HepG2 (cell line): ENCODE results near the gene FGF23. TPM values are rescaled to one million over a fixed set of nuclear protein-coding genes. Genes with fewer than 3 reads are reported as not detected.

Experiments
- ASH2L ChIP-seq: fragments of 300-600, 200-600 bp; sonication (generic); IDR thresholded peaks from 2 replicates; pipeline ENCODE4 v1.7.0; 2017; ENCODE audit warnings: low read depth, mild to moderate bottlenecking, moderate library complexity, mixed read lengths, low read length; ENCODE audit not compliant: insufficient read length
- REXO4 ChIP-seq: sonication (generic); formaldehyde crosslinking; IDR thresholded peaks from 2 replicates; pipeline ENCODE4 v1.8.0; 2022; ENCODE audit warnings: missing genetic modification reagents, mild to moderate bottlenecking, borderline replicate concordance
- SP140L ChIP-seq: sonication (generic); formaldehyde crosslinking; IDR thresholded peaks from 2 replicates; pipeline ENCODE4 v1.4.0; 2020; ENCODE audit warnings: missing genetic modification reagents, borderline replicate concordance
- polyA plus RNA-seq, 8 experiments: library from polyadenylated mRNA; depleted of rRNA in 3 of 8; stranded (reverse) in 7 of 8; unstranded in 1 of 8; fragments of >200 nt; fragmentation: Illumina TruSeq in 4 of 8; extraction: Trizol in 4 of 8; gene quantifications; 2 replicates each; pipeline versions ENCODE4 v1.2.1 to v1.2.3, GENCODE V29; 2011 to 2016; ENCODE audit warnings: low read depth in 4 of 8, missing spikeins in 1 of 8, mixed read lengths in 1 of 8; ENCODE audit not compliant: insufficient read depth in 1 of 8
- total RNA-seq, 5 experiments: library from RNA; depleted of rRNA; stranded (reverse); fragments of >200 nt; fragmentation: Illumina TruSeq; extraction: Trizol; gene quantifications; 2 replicates each; pipeline ENCODE4 v1.2.3, GENCODE V29; 2016; ENCODE audit warnings: low read depth in 1 of 5
- TF ChIP-seq, protein P1 (sequence below), 2 experiments: fragments of 450-650 bp in 1 of 2; sonication (generic) in 1 of 2; formaldehyde crosslinking in 1 of 2; IDR thresholded peaks; 2 replicates each; pipeline versions ENCODE4 v1.6.1 to v1.8.0; 2016 to 2022; ENCODE audit warnings: antibody characterized with exemption in 1 of 2, mild to moderate bottlenecking in 1 of 2, missing genetic modification reagents in 1 of 2

The FGF23 gene
- total and polyA plus RNA-seq, 2 of the 13 experiments (the other 11 are each of a cell fraction or from before 2014, with no cell fraction given) = not detected

DNA sequence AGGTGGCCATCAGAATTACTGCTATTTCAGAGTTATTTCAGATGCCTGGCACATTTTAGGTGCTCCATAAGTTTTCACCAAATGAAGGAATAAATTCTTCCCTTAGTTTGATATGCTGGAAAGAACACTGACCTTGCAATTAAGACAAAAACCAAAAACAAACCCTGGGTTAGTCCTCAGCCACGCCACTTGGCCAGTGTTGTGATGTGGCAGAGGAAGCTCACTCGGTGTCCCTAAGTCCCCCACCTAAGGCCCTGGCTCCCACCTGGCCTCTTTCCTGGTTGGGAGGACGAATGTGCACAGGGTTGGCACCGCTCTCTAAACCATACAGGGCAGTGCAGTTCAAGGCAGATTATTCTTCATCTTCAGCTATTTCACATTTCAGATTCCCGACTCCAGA lies 13.7 kb upstream of the FGF23 start (continued):
- TF ChIP-seq, protein P1, sequence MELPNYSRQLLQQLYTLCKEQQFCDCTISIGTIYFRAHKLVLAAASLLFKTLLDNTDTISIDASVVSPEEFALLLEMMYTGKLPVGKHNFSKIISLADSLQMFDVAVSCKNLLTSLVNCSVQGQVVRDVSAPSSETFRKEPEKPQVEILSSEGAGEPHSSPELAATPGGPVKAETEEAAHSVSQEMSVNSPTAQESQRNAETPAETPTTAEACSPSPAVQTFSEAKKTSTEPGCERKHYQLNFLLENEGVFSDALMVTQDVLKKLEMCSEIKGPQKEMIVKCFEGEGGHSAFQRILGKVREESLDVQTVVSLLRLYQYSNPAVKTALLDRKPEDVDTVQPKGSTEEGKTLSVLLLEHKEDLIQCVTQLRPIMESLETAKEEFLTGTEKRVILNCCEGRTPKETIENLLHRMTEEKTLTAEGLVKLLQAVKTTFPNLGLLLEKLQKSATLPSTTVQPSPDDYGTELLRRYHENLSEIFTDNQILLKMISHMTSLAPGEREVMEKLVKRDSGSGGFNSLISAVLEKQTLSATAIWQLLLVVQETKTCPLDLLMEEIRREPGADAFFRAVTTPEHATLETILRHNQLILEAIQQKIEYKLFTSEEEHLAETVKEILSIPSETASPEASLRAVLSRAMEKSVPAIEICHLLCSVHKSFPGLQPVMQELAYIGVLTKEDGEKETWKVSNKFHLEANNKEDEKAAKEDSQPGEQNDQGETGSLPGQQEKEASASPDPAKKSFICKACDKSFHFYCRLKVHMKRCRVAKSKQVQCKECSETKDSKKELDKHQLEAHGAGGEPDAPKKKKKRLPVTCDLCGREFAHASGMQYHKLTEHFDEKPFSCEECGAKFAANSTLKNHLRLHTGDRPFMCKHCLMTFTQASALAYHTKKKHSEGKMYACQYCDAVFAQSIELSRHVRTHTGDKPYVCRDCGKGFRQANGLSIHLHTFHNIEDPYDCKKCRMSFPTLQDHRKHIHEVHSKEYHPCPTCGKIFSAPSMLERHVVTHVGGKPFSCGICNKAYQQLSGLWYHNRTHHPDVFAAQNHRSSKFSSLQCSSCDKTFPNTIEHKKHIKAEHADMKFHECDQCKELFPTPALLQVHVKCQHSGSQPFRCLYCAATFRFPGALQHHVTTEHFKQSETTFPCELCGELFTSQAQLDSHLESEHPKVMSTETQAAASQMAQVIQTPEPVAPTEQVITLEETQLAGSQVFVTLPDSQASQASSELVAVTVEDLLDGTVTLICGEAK (IDR thresholded peaks at IDR 0.05) = no peak
- TF ChIP-seq, protein P1 (CRISPR knock-in tag; IDR thresholded peaks at IDR 0.05) = no peak
- no peak for TF ChIP-seq SP140L (CRISPR knock-in tag)
- no peak for TF ChIP-seq ASH2L
- TF ChIP-seq REXO4 (CRISPR knock-in tag) = no peak
